ENCODE data around the gene ACTR1A. TPM values are rescaled to one million over a fixed set of nuclear protein-coding genes. Genes with fewer than 3 reads are reported as not detected.

Gene ACTR1A
- total and polyA plus RNA-seq, 12 donors, result 90.1 to 138 (median 110) TPM

- Histone ChIP-seq H3K36me3 (peaks cover 0 to 53% (median 0%) of the 10 kb centered on the region in 9 donors), H3K4me1 (peaks cover 0 to 21% (median 4%) of the 10 kb centered on the region in 9 donors), H3K27ac (peak overlapping the region in 1 of 10 donors; percentile 50), H3K9me3 (no peaks in the 10 kb centered on the region), H3K4me3 (no peak overlapping the region), H3K27me3 (no peaks in the 10 kb centered on the region)
- intact Hi-C loops (cut with DNase I), result no loop called here
- peak in 4 of 8 donors; percentile 25 to 71 (median 40) for ATAC-seq
- WGBS, 2 donors, result 76 to 78% methylated on average over 7 of the region's 7 CpGs
- DNase-seq, result peak in 1 of 2 donors; percentile 44
- no peak for TF ChIP-seq CTCF (IDR thresholded peaks at IDR 0.05)
These were observed 20.9 kb upstream of the ACTR1A start for GRCh38 chr10:102523250-102524029.

- H3K36me3 ChIP-seq, result peaks cover 0 to 54% (median 0%) of the 10 kb centered on the region in 9 donors
- intact Hi-C loops (cut with DNase I), result no loop called here
These were observed 20.4 kb upstream of the ACTR1A start for GRCh38 chr10:102522874-102523249.

GRCh38 chr10:102519246-102519825 lies 16.8 kb upstream of the ACTR1A start:
- no peaks in the 10 kb centered on the region for H3K27me3 ChIP-seq
- intact Hi-C loops (cut with DNase I), result no loop called here
- WGBS, 2 donors, result 91 to 92% methylated on average over 12 of the region's 12 CpGs
- H3K27ac ChIP-seq, result no peak overlapping the region
- ATAC-seq (no peak), DNase-seq (no peak)
- H3K36me3 ChIP-seq, result peaks cover 0 to 51% (median 6%) of the 10 kb centered on the region in 9 donors
- peaks cover 0 to 14% (median 8%) of the 10 kb centered on the region in 9 donors for H3K4me1 ChIP-seq
- no peak for TF ChIP-seq CTCF (IDR thresholded peaks at IDR 0.05)
- H3K4me3 ChIP-seq, result no peak overlapping the region
- no peaks in the 10 kb centered on the region for H3K9me3 ChIP-seq

More at GRCh38 chr10:102522874-102523249, 20.4 kb upstream of the ACTR1A start:
- Histone ChIP-seq H3K9me3 (no peaks in the 10 kb centered on the region), H3K4me1 (peaks cover 0 to 19% (median 2%) of the 10 kb centered on the region in 9 donors), H3K27ac (peak overlapping the region in 1 of 10 donors; percentile 50), H3K4me3 (no peak overlapping the region), H3K27me3 (no peaks in the 10 kb centered on the region)
- ATAC-seq, result no peak
- TF ChIP-seq CTCF (IDR thresholded peaks at IDR 0.05), result no peak
- DNase-seq, result no peak
- WGBS, 2 donors, result 97 to 100% methylated on average over 1 of the region's 1 CpG

GRCh38 chr10:102517553-102517952 lies 15.0 kb upstream of the ACTR1A start:
- Histone ChIP-seq H3K9me3 (no peaks in the 10 kb centered on the region), H3K27ac (no peak overlapping the region), H3K4me1 (peaks cover 0 to 8% (median 0%) of the 10 kb centered on the region in 9 donors), H3K36me3 (peaks cover 0 to 62% (median 9%) of the 10 kb centered on the region in 9 donors), H3K4me3 (no peak overlapping the region), H3K27me3 (no peaks in the 10 kb centered on the region)
- WGBS, 2 donors, result 74 to 82% methylated on average over 3 of the region's 3 CpGs
- no peak for DNase-seq
- no peak for TF ChIP-seq CTCF (IDR thresholded peaks at IDR 0.05)
- intact Hi-C loops (cut with DNase I), result no loop called here
- ATAC-seq, result peak in 1 of 8 donors; percentile 27
